GM21737 (cell line): ENCODE data around the gene DLG2.

Experiments
- ATAC-seq: cut with Tn5 transposase; IDR thresholded peaks from one replicate; pipeline ENCODE4 v1.9.1; 2021; ENCODE audit warnings: mild to moderate bottlenecking, moderate library complexity; ENCODE audit not compliant: unreplicated experiment

Gene DLG2

DNA sequence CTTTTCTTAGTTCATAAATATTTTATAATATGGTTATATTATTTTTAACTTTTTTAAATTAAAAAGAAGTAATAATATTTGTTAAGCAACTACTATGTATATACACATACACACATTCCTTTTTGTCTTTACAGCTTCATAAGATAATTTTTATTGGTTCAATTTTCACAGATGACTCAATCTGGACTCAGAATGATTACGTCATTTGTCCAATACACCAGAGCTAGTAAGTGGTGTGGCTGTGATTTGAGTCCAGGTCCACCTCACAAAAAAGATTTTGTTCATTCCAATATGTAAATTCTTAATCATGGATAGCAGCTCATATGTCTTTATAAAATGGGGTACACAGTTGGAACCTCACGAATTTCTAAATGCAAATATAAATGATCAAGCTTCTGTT, 1014.5 kb downstream of the DLG2 start:
- ATAC-seq = no peak

DNA sequence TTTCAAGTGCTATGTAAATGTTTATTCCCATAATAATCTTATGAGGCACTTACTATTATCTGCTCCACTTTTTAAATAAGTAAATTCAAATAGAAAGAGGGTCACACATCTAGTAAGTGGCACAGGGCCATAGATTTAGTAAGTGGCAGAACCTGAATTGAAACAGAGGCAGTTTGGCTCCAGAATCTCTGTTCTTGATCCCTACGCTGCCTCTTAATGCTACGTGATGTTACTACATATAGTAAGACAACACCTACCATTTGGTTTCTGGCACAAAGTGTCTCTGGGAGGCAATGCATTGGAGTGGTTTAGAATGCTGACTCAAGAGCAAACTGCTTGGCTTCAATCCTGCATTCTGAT, 1018.3 kb downstream of the DLG2 start:
- ATAC-seq = no peak

DNA sequence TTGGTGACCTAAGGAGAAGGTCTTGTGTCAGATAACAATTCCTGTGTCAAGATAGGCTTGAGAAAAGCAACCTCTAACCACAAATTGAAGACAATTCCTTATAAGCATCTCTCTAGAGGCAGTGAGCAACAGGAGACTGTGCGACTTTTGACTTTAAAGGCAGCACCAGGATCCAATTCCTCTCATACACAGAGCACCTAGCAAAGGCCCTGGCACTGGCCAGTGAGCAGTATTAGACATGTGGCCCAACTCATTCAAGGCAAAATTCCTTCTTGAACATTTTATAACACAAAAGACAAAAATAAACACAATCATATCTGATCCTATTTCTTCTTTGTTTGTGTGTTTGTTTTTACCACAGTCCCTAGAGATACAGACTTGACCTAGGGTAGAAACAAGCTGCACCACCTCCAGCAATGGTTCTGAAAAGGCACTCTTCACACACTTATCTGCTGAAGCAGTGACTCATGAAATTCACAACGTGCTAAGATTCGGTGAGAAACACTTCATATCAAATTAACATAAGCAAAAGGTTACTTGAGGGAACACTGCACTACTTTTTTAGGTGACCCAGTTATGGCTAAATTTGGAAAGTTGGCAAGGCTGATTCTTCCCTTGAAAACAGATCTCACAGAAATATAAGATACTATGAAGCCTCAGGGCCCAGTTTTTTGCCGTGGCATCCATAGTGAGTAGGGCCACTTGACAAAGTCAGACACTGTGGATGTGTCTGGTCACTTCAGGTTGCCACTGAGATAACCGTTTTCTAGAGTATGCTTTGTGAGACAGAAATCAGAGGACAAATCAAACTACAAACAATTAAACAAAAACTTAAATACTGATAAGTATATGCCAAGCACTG, 1018.9 kb downstream of the DLG2 start:
- ATAC-seq = no peak

GRCh38 chr11:84594602-84595001, 1032.5 kb downstream of the DLG2 start:
- no peak for ATAC-seq

- no peak for ATAC-seq
Observed at GRCh38 chr11:84590106-84590505, 1037.0 kb downstream of the DLG2 start.

GRCh38 chr11:84588131-84588829, 1038.9 kb downstream of the DLG2 start:
- ATAC-seq = no peak

GRCh38 chr11:84583106-84583505, 1044.0 kb downstream of the DLG2 start:
- no peak for ATAC-seq

DNA sequence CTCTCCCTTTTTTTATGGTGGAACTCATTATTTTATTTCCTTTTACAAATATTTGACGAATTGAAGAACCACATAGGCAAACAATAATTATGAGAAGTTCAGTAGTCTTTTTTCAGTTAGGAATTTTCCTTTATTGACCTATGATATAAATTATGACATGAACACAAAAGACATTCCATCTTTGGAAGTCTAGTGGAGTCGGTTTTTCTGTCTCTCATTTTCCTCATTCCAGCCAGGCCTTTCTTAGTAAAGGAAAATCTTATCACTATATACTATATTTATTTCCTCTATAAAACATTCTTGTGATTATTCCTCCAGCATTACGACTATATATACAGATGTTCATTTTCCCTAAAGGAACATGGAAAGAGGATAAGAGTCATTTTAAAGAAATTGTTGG, 1046.1 kb downstream of the DLG2 start:
- ATAC-seq = no peak

- no peak for ATAC-seq
Observed at GRCh38 chr11:84580428-84580827, 1046.7 kb downstream of the DLG2 start.

- no peak for ATAC-seq
Observed at GRCh38 chr11:84573868-84574267, 1053.3 kb downstream of the DLG2 start.

- ATAC-seq = no peak
Observed at GRCh38 chr11:84566671-84567070, 1060.5 kb downstream of the DLG2 start.

GRCh38 chr11:84564867-84565184, 1062.3 kb downstream of the DLG2 start:
- no peak for ATAC-seq

DNA sequence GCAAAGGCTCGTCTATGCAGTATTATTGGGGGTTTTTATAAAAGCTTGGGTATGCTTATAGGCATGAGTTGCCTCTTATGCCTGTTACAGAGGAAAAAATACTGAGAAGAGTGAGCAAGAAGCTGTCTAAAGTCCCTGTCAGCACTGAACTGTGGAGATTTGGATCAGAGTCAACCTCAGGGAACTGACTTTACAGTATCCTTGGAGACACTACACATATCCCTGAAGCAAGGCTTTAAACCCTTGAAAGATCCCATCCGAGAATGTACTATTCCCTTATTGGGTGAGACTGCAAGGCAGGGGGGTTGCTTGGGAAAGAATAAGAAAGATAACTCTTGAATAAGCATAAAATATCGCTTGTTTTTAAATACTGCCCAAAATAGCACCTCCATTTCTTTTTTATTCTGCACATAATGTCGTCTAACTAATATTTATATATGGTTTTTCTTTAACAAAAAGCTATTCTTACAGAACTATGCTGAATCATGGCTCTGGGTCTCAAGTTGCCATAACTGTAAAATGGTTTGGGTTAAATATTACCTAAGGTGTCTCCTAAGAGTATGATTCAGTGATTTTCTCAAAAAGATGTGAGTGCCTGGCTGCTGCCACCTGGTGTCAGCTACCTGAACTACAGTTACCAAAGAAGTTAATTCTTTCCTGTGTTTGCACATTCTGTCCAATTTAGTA, 1062.8 kb downstream of the DLG2 start:
- peak; percentile 88 for ATAC-seq

DNA sequence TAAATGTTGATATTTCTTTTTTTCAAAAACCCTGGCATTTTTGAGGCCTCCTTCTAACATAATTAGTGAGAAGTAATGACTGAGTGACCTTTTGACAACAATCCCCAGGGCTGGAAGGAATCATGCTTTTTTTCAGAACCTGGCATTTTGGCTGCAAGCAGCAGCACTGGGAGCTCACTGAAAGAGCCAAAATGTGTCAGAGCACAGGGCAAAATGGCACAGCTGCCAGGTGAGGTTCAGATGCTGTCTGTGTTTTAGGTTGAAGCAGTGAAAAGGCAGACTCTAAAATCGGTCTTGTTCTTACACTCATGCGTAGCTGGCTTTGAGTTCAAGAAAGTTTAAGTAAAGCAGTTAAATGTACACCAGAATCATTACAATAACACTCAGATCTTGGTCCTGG, 1063.8 kb downstream of the DLG2 start:
- ATAC-seq = no peak

DNA sequence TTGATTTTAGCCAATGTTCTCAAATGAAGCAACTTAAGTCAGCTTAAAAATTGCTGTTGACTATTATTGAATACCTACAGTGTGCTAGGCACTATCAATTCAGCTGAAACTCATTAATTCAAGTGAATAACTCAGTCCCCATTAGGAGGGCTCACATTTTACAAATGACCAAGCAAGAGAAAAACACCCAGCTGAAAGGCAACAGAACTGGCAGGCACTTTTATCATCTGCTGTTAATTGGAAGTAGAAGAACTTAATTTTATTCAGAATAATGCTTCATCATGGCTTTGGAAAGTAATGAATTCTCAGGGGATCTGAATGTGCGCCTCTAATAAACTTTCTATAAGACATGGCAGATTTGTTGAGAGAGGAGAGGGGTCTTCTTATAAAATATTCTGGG, 1066.9 kb downstream of the DLG2 start:
- no peak for ATAC-seq

DNA sequence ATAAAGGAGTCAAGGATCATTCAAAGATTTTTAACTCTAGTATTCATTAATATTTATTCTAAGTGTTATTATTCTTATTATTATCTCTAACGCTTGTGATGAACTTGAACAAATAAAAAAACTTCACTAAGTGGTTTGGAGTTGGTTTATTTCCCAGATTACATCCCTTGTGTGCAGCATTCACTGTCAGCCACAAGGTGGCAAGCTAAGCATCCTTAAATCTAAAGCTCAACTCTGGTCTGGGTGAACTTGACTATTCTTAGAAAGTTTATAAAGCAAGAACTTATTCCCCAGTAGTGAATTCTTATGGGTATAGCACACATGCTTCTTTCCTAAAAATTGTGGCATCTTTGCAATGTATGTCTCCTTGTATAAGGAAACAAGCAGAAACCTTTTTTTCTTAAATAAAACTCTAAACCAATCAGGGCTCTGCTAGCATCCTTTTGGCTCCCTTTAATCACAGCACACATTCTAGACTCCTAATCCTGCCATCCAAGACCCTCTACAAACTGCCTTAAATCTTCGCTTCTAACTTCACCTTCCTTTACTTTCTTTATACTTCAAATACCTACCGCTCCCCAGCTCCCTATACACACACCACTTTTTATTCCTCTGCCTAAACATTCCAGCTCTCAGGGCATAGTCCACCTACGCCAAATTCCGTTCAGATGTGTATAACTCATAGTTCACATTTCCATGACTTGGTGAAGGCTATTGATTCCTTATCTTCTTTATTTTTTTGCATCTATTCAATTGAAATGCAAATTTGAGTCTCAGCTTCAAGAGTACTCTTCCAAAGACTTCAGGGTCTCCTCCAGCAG, 1068.8 kb downstream of the DLG2 start:
- peak; percentile 93 for ATAC-seq

DNA sequence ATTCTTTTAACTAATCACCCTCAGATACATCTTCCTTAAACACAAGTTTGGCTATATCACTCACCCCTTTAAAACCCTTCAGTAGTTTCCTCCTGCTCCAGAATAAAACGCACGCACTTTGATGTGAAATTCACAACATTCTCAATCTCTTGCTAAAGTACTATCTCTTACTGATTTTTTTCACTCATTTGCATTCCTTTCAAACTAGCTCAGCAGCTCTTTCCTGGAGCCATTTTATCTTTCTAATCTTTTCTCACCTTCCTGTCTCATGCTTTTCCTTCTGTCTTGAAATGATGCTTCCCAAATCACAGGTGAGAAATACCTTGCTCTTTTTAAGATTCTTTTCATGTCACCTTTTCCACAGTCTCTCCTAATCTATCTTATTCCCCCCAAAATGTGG, 1074.4 kb downstream of the DLG2 start:
- ATAC-seq = no peak

GRCh38 chr11:84549217-84549616, 1077.9 kb downstream of the DLG2 start:
- peak; percentile 96 for ATAC-seq

DNA sequence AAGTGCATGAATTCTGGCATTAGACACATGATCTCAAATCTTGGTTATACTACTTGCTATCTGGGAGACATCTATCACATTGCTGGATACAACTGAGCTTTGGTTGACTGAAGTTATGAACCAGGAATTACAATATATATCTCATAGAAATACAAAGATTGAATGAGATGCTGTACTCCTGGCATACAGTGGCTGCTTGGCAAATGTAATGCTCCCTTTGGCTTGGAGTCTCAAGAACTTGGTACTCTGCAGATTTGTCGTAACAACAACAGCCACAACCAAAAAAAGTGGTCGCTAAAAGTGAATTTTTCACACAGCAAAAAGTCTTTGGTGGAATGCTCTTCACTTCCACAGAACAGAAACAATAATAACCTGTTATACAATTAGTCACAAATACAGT, 1082.6 kb downstream of the DLG2 start:
- no peak for ATAC-seq

- no peak for ATAC-seq
Observed at GRCh38 chr11:84543367-84544159, 1083.6 kb downstream of the DLG2 start.
